DMS53 treated with DMSO at 0.1 percent for 48 hours (cell line): ENCODE measurements around the gene NPAS2.
A peak's percentile ranks its signal among the peaks of the same experiment; 100 is the strongest.

ENCODE experiments used
- DNase-seq: peaks from one replicate; lab custom pipeline; 2025; ENCODE audit not compliant: unreplicated experiment; lab: John Stamatoyannopoulos, UW

NPAS2 gene

GRCh38 chr2:100960688-100961087, 140.7 kb downstream of the NPAS2 start:
- no peak for DNase-seq

GRCh38 chr2:100962366-100963025, 142.6 kb downstream of the NPAS2 start:
- no peak for DNase-seq

DNA sequence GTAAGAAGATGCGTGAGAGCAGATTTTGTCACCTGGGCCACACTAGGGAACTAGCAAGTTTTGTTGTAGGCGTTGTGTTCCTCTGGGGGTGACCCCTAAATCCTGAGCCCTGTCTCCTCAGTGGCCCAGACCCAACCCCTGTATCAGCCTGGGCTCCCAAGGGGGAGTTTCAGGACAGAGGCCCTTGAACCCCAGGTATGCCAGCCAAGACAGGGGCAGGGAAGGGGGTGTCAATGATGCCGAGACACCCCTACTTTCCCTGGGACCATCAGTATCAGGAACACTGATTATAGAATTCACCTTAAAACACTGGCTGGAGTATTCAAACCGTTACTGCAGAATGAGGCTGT, 143.1 kb downstream of the NPAS2 start:
- DNase-seq: no peak

GRCh38 chr2:100964222-100964621, 144.3 kb downstream of the NPAS2 start:
- no peak for DNase-seq

DNA sequence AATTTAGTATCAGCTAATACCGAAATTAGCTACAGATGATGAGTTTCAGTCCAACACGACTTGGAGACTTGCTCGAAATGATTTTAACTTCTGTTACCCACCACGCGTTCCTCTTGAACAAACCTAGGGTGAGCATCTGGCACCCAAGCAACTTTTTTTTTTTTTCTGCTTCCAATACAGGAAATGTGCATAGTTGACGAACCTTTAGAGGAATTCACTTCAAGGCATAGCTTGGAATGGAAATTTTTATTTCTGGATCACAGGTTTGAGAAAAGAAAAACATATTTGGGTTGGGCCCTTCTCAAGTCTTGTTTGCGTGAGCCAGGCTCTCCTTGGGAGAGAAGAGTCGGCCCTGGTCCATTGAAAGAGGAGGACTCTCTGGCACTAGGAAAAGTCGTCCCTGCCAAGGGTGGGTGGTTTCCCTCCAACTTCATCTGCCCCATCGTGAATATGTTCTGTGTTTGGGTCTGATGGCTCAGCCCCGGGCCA, 144.8 kb downstream of the NPAS2 start:
- no peak for DNase-seq

- DNase-seq: no peak
Measured at GRCh38 chr2:100965596-100965995, 145.7 kb downstream of the NPAS2 start.

DNA sequence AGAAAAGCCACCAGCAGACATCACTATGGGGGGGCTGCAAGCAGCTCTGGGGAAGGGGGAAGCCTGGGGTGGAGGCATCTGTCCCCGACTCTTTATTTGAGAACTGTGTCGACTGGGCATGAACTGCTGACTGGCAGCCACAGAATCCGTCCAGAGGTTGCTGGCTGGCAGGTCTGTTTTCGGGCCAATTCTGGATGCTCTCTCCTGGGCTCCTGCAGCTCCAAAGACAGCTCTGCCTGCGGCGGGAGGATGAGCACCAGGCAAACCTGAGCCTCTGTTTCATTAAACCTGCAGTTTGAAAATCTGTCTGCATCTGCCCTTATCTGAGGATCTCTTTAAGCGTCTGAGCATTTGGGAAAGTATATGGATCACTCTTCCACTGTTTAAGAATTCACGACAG, 147.8 kb downstream of the NPAS2 start:
- DNase-seq: no peak

GRCh38 chr2:100968146-100969145, 148.5 kb downstream of the NPAS2 start:
- no peak for DNase-seq

- DNase-seq: no peak
Measured at GRCh38 chr2:100969998-100970397, 150.1 kb downstream of the NPAS2 start.

DNA sequence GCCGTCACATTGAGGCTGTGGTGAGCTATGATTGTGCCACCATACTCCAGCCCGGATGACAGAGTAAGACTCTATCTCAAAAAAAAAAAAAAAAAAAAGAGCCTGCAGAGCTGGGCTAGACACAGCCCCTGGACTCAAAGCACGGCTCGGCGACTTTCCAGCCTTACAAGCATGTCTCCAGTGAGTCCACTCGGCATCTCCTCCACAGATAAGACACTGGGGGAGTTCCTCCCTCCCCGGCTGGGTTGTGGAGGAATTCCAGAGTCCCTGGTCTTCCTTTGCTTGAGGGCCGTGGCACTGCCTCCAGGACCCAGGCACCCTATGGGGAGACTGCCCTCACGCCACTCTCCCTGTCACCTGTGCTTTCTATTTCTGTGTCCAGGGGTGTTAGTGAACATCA, 151.3 kb downstream of the NPAS2 start:
- no peak for DNase-seq

- no peak for DNase-seq
Measured at GRCh38 chr2:100972452-100972851, 152.5 kb downstream of the NPAS2 start.

DNA sequence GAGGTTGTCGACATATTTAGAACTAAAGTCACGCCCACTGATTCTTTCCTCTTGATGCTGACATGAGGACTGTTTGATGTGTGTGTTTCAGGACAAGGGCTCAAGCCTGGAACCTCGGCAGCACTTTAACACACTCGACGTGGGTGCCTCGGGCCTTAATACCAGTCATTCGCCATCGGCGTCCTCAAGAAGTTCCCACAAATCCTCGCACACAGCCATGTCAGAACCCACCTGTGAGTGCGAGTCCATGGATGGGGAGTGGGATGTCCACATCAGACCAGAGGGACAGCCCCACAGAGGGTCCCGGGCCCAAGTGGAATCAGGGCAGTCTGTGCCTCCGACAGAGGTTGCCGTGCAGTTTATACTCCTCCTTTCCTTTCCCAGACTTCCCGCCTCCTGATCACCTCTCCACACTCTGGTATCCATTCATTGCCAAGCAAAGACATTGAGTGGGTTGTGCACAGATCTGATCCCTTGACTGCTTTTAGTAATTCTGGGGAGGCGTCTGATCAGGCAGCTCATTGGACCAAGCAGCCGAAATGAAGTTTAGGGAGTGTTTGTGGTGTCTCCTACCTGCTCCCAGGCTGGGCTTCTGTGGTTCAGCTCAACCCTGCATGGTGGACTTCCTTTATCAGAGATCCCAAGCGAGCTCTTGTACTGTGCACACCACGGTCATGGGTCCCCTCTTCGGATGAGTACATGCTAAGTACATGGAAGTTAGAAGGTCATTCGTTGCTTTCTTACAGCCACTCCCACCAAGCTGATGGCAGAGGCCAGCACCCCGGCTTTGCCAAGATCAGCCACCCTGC, 155.0 kb downstream of the NPAS2 start:
- DNase-seq: no peak

GRCh38 chr2:100975521-100975785, 155.5 kb downstream of the NPAS2 start:
- no peak for DNase-seq

- no peak for DNase-seq
Measured at GRCh38 chr2:100976061-100976460, 156.1 kb downstream of the NPAS2 start.

DNA sequence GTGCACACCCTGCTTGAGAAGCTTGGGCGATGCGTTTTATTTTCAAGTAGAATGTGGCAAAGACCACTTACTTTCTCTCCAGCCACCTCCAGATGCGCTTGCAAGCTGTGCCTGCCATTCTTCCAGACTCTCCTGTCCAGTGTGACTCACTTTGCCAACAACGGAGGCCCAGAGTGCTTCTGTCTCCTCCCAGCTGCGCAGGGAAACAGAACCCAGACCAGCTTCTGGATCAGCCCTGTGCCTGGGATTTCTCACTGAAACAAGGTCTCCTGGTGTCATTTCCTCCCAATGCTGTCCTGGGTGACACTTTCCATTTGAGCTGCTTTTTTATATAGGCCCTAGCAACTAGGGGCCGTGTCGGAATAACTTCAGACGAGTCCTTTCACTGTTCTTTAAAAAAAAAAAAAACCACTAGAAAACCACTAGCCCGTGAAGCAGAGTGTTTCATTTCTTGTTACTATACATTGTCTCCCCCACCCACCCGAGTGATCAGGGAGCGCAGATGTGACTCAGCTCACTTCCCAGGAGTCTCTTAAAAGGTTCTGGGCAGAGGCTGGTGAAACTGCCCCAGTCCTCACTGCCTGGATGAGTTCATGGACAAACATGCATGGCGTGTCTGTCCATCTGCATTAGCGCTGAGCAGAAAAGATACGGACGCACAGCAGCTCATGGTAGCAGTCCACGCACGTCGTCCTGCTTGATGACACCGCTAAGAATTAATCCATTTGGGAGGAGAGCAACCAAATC, 156.9 kb downstream of the NPAS2 start:
- DNase-seq: peak; percentile 94

DNA sequence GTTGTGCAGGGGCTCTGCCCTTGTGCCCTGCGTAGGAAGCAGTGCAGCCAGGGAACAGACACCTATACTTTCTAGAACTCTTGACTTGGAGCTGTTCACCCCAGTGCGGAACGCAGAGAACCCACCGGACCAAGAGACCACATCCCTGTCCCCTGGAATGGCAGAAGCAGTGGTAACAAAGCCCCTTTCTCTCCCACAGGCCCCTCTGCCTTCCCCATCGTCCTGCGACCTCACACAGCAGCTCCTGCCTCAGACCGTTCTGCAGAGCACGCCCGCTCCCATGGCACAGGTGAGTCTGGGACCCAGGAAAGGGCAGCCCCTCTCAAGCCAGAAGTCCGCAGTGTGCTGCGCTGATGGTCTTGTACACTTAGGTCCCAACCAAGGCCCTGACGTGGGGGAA, 157.6 kb downstream of the NPAS2 start:
- no peak for DNase-seq

- DNase-seq: no peak
Measured at GRCh38 chr2:100978582-100979191, 158.7 kb downstream of the NPAS2 start.

GRCh38 chr2:100980046-100980445, 160.1 kb downstream of the NPAS2 start:
- DNase-seq: no peak

DNA sequence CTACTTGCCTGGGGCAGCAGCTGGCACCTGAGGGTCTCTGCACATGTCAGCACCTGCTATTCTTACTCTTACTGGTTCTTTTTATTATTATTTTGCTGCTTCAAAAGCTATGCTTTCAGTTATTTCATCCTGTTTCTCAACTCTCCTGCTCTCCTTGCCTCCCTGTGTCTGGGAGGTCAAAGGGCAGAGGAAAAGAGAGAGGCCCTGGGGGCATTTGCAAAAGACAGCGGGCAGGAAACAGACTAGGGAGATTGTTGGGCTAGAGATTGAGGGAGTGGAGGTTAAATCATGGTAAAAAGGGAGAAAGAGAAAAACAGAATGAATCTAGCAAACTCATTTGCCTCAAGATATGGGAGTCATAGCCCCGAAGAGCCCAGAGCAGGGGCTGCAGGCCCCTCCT, 161.1 kb downstream of the NPAS2 start:
- no peak for DNase-seq

DNA sequence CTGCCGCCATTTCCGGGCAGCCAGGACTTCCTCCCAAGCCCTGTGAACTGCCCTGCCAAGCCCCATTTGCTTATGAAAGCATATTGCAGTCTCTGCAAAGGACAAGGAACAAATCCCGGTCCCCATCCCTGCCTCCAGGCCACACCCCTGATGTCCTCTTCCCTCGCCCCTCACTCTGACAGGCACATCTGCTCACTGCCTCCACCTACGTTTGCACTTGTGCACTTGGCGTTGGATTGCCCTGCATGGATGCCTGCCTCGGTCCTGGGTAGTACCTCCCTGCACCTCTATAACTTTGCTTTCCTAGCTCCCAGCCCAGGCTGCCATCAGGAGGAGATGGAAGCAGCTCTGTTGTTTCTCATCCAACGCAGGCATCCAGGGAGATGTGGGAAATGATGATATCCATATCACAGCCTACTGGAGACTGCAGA, 162.5 kb downstream of the NPAS2 start:
- no peak for DNase-seq
